ENCODE data around the gene MTHFSD. TPM values are rescaled to one million over a fixed set of nuclear protein-coding genes. Genes with fewer than 3 reads are reported as not detected.
A peak's percentile ranks its signal among the peaks of the same experiment; 100 is the strongest.

The MTHFSD gene
- polyA plus RNA-seq, 1 of the 3 experiments (the other 2 are of a cell fraction), result 15.6 TPM

GRCh38 chr16:86515413-86515776 is 39.6 kb downstream of the MTHFSD start:
- TF ChIP-seq GABPA (IDR thresholded peaks at IDR 0.05; ENCODE audit: low read depth) (no peak), RXRA (IDR thresholded peaks at IDR 0.05; ENCODE audit: borderline replicate concordance, low read depth) (no peak), TEAD4 (IDR thresholded peaks at IDR 0.05; ENCODE audit: borderline replicate concordance, insufficient read depth) (no peak), USF1 (IDR thresholded peaks at IDR 0.05; ENCODE audit: borderline replicate concordance, low read depth) (no peak), FOXJ3 (CRISPR knock-in tag; IDR thresholded peaks at IDR 0.05) (no peak), RCOR1 (IDR thresholded peaks at IDR 0.05; ENCODE audit: low read length) (no peak), NFIC (IDR thresholded peaks at IDR 0.05; ENCODE audit: borderline replicate concordance) (no peak), CHD2 (IDR thresholded peaks at IDR 0.05; ENCODE audit: low read length, partially characterized antibody) (no peak)
- H4K20me1 ChIP-seq (ENCODE audit: insufficient read depth), result 0 out of 2 replicates have a peak, but pooled peaks cover 3% of the 10 kb centered on the region
- H3K36me3 ChIP-seq (replicated peaks in 1 of 2; ENCODE audit: control insufficient read depth in 1 of 2, insufficient read depth in 2 of 2, low read length in 1 of 2), result no peaks in the 10 kb centered on the region
- H3K4me2 ChIP-seq, result peak overlapping the region; percentile 63; the same call in 1 of the 2 replicates
- no peak overlapping the region for H3K27ac ChIP-seq (ENCODE audit: low read depth in 2 of 2, low read length in 1 of 2)
- H3K9me3 ChIP-seq, result no peaks in the 10 kb centered on the region
- no peaks in the 10 kb centered on the region for H3F3A ChIP-seq (replicated peaks; ENCODE audit: insufficient read depth)
- peak overlapping the region in 1 of 2 experiments; percentile 32; a peak in 1 of 4 replicates for H3K4me3 ChIP-seq (ENCODE audit: low read depth in 2 of 2, low read length in 1 of 2)
- H3K9ac ChIP-seq, result no peak overlapping the region
- ChIA-PET POLR2A (interaction anchor here (0.6 kb wide), 1 partner anchor 268 kb away, joined by 3 read pairs; no protein-coding TSS in a partner anchor), CTCF (interaction anchor here (10.0 kb wide), 1 partner anchor 441 kb away, joined by 178 read pairs; no protein-coding TSS in a partner anchor)
- H3K27me3 ChIP-seq (ENCODE audit: insufficient read depth), result peaks cover 80% of the 10 kb centered on the region
- H2AFZ ChIP-seq (ENCODE audit: low read depth), result no peak overlapping the region
- WGBS (ENCODE audit: low lambda C conversion rate), result 6% methylated on average over 14 of the region's 29 CpGs
- no peaks in the 10 kb centered on the region for H3K9me2 ChIP-seq
- no peak for DNase-seq
- no peaks in the 10 kb centered on the region for H3K79me2 ChIP-seq (ENCODE audit: insufficient read depth)
- H3K4me1 ChIP-seq (ENCODE audit: control insufficient read depth in 1 of 2, insufficient read depth in 2 of 2, low read depth in 1 of 2, low read length in 1 of 2), result no peaks in the 10 kb centered on the region

- no peaks in the 10 kb centered on the region for H3K4me1 ChIP-seq (ENCODE audit: control insufficient read depth in 1 of 2, insufficient read depth in 2 of 2, low read depth in 1 of 2, low read length in 1 of 2)
- no peak overlapping the region for H3K4me2 ChIP-seq
- H3K9ac ChIP-seq, result no peak overlapping the region
- no peaks in the 10 kb centered on the region for H3F3A ChIP-seq (replicated peaks; ENCODE audit: insufficient read depth)
- WGBS (ENCODE audit: low lambda C conversion rate), result 10% methylated on average over 18 of the region's 18 CpGs
- no peak for DNase-seq
- no peak overlapping the region for H3K4me3 ChIP-seq (ENCODE audit: low read depth in 2 of 2, low read length in 1 of 2)
- H3K36me3 ChIP-seq (replicated peaks in 1 of 2; ENCODE audit: control insufficient read depth in 1 of 2, insufficient read depth in 2 of 2, low read length in 1 of 2), result no peaks in the 10 kb centered on the region
- H2AFZ ChIP-seq (ENCODE audit: low read depth), result no peak overlapping the region
- no peaks in the 10 kb centered on the region for H3K9me3 ChIP-seq
- TF ChIP-seq FOSL2 (IDR thresholded peaks at IDR 0.05; ENCODE audit: borderline replicate concordance, low read depth) (no peak), TCF12 (IDR thresholded peaks at IDR 0.05) (no peak), NRF1 (IDR thresholded peaks at IDR 0.05; ENCODE audit: low read depth, low read length) (no peak), EZH2phosphoT487 (IDR thresholded peaks at IDR 0.05; ENCODE audit: borderline replicate concordance, low read depth) (no peak), MXI1 (IDR thresholded peaks at IDR 0.05; ENCODE audit: low read depth, low read length) (no peak), NFIC (IDR thresholded peaks at IDR 0.05; ENCODE audit: borderline replicate concordance) (no peak), RAD21 (IDR thresholded peaks at IDR 0.05; ENCODE audit: low read length) (no peak), USF2 (IDR thresholded peaks at IDR 0.05; ENCODE audit: borderline replicate concordance, low read depth, low read length) (no peak), TAF1 (IDR thresholded peaks at IDR 0.05; ENCODE audit: borderline replicate concordance, low read depth, low read length) (no peak), FOXJ3 (CRISPR knock-in tag; IDR thresholded peaks at IDR 0.05) (no peak), SMC3 (IDR thresholded peaks at IDR 0.05; ENCODE audit: low read depth, low read length) (no peak), CHD2 (IDR thresholded peaks at IDR 0.05; ENCODE audit: low read length, partially characterized antibody) (no peak)
- CTCF ChIA-PET, result interaction anchor here (10.0 kb wide), 1 partner anchor 440 kb away, joined by 178 read pairs; no protein-coding TSS in a partner anchor
- no peaks in the 10 kb centered on the region for H3K9me2 ChIP-seq
- 0 out of 2 replicates have a peak, but pooled peaks cover 3% of the 10 kb centered on the region for H4K20me1 ChIP-seq (ENCODE audit: insufficient read depth)
- H3K27me3 ChIP-seq (ENCODE audit: insufficient read depth), result peaks cover 82% of the 10 kb centered on the region
- H3K79me2 ChIP-seq (ENCODE audit: insufficient read depth), result no peaks in the 10 kb centered on the region
- POLR2A ChIA-PET, result interaction anchor here (0.6 kb wide), 1 partner anchor 269 kb away, joined by 3 read pairs; no protein-coding TSS in a partner anchor
- H3K27ac ChIP-seq (ENCODE audit: low read depth in 2 of 2, low read length in 1 of 2), result no peak overlapping the region
Measured at GRCh38 chr16:86514481-86515376, 40.3 kb downstream of the MTHFSD start.
